Gastrocnemius medialis (tissue), 4 donors: ENCODE measurements around the gene SPSB2.

ENCODE experiments used
- CTCF ChIP-seq, 5 experiments: fragments of 450-650 bp in 3 of 5; fragments of 200-600 bp in 2 of 5; sonication (generic) in 2 of 5; IDR thresholded peaks in 4 of 5; conservative IDR thresholded peaks in 1 of 5; 1 replicate in 4 of 5; 2 replicates in 1 of 5; pipeline ENCODE4 v1.5.1; 2016 to 2019; ENCODE audit warnings: antibody characterized with exemption in 5 of 5, mild to moderate bottlenecking in 3 of 5, moderate library complexity in 3 of 5
- POLR2A ChIP-seq, 2 donors: fragments of 450-650 bp; IDR thresholded peaks; one replicate each; pipeline ENCODE4 v1.6.1; 2017; ENCODE audit warnings: antibody characterized with exemption in 2 of 2, mild to moderate bottlenecking in 2 of 2, moderate library complexity in 2 of 2

GRCh38 chr12:6837370-6838060 is 35.6 kb downstream of the SPSB2 start:
- TF ChIP-seq POLR2A (IDR thresholded peaks at IDR 0.05): no peak
- no peak for TF ChIP-seq CTCF (IDR thresholded peaks at IDR 0.05 in 4 of 5, conservative IDR thresholded peaks at IDR 0.05 in 1 of 5)
